ENCODE data around the gene ZNF423.

Gene ZNF423

GRCh38 chr16:49440156-49441065 lies 415.5 kb downstream of the ZNF423 start:
- no peak for DNase-seq

- no peak for DNase-seq
Observed at GRCh38 chr16:49439676-49440075, 416.2 kb downstream of the ZNF423 start.

GRCh38 chr16:49439050-49439449 lies 416.9 kb downstream of the ZNF423 start:
- no peak for DNase-seq
